K562 (cell line): ENCODE measurements around the gene DNER. TPM values are rescaled to one million over a fixed set of nuclear protein-coding genes. Genes with fewer than 3 reads are reported as not detected.

Source experiments
- ATAC-seq: fragments of 200-7000 bp; cut with Tn5 transposase; 3 replicates; pipeline ENCODE4 v1.9.1; 2020; ENCODE audit warnings: moderate library complexity
- BruUV-seq: library from RNA; stranded (reverse); fragments of 400-500 nt; replicated peaks from 2 replicates; lab custom pipeline; 2021; lab: Mats Ljungman, UMichigan
- CTCF ChIA-PET: fragments of 300-600 bp; formaldehyde crosslinking; extraction: SDS; loops from one replicate; lab custom pipeline; 2021; ENCODE audit warnings: low intra/inter-chr PET ratio; lab: Yijun Ruan, JAX
- POLR2A ChIA-PET: fragments of 300-600, 350-650 bp; sonication (Branson Sonifier 250); formaldehyde crosslinking; extraction: SDS; loops from one replicate; lab custom pipeline; 2021; ENCODE audit warnings: antibody characterized with exemption, inconsistent platforms; lab: Yijun Ruan, JAX
- DNase-seq, 4 experiments: peaks; one replicate each; pipeline versions ENCODE4 v3.0.0 to v3.0.0-alpha.2; 2011 to 2018; ENCODE audit warnings: low spot score in 3 of 4, mixed read lengths in 3 of 4; ENCODE audit errors: extremely low read depth in 1 of 4
- FAIRE-seq: peaks from 2 replicates; lab custom pipeline; 2011; peaks lifted over from hg19 to GRCh38; lab: Jason Lieb, UNC
- H2AFZ ChIP-seq: 2 replicates; pipeline ENCODE4 v1.6.0; 2011; ENCODE audit warnings: low read depth, low read length, control low read depth, inconsistent platforms
- H3K27ac ChIP-seq: fragments of 200-600 bp; 3 replicates; pipeline ENCODE4 v1.8.0; 2011; ENCODE audit warnings: low read depth, mild to moderate bottlenecking, control low read depth, inconsistent platforms, low read length, moderate library complexity, mixed read lengths; ENCODE audit errors: extremely low read depth
- H3K27me3 ChIP-seq, 2 experiments: fragments of 300-600 bp in 1 of 2; 2 replicates in 1 of 2; 3 replicates in 1 of 2; pipeline versions ENCODE4 v1.6.0 to v1.8.0; 2011; ENCODE audit warnings: inconsistent platforms in 2 of 2, low read length in 2 of 2, mild to moderate bottlenecking in 1 of 2, mixed read lengths in 1 of 2, moderate library complexity in 1 of 2; ENCODE audit not compliant: control insufficient read depth in 2 of 2, insufficient read depth in 2 of 2
- H3K36me3 ChIP-seq: fragments of 300-600 bp; 3 replicates; pipeline ENCODE4 v1.8.0; 2011; ENCODE audit warnings: mild to moderate bottlenecking, low read length, inconsistent platforms; ENCODE audit not compliant: control insufficient read depth, insufficient read depth
- H3K4me1 ChIP-seq, 2 experiments: fragments of 200-600 bp in 1 of 2; replicated peaks in 1 of 2; 2 replicates in 1 of 2; 3 replicates in 1 of 2; pipeline versions ENCODE4 v1.5.1 to v1.8.0; 2011; ENCODE audit warnings: inconsistent platforms in 2 of 2, low read length in 2 of 2, mild to moderate bottlenecking in 1 of 2, mixed read lengths in 1 of 2, moderate library complexity in 1 of 2; ENCODE audit not compliant: control insufficient read depth in 2 of 2, insufficient read depth in 2 of 2
- H3K4me2 ChIP-seq: 2 replicates; pipeline ENCODE4 v1.6.1; 2011; ENCODE audit warnings: low read length, control low read depth, inconsistent platforms, mixed read lengths; ENCODE audit not compliant: insufficient read depth
- H3K4me3 ChIP-seq: fragments of 200-600 bp; sonication (generic), shearing (Covaris generic); 2 replicates; pipeline ENCODE4 v1.5.1; 2016; ENCODE audit warnings: control low read depth, inconsistent platforms
- H3K79me2 ChIP-seq: fragments of 200-600 bp; 3 replicates; pipeline ENCODE4 v1.8.0; 2011; ENCODE audit warnings: low read length, inconsistent platforms; ENCODE audit not compliant: control insufficient read depth, insufficient read depth
- H3K9ac ChIP-seq, 2 experiments: 2 replicates each; pipeline versions ENCODE4 v1.6.0 to v1.6.1; 2011; ENCODE audit warnings: low read depth in 2 of 2, low read length in 2 of 2, control low read depth in 1 of 2, inconsistent platforms in 1 of 2, mild to moderate bottlenecking in 1 of 2, mixed read lengths in 1 of 2; ENCODE audit not compliant: insufficient read depth in 1 of 2
- H3K9me1 ChIP-seq: one replicate; pipeline ENCODE4 v1.6.0; 2011; ENCODE audit warnings: inconsistent platforms, mild to moderate bottlenecking, low read length, moderate library complexity; ENCODE audit not compliant: control insufficient read depth, insufficient read depth
- H3K9me3 ChIP-seq: replicated peaks from 2 replicates; pipeline ENCODE4 v1.5.1; 2011; ENCODE audit warnings: low read depth, low read length, inconsistent platforms; ENCODE audit not compliant: control insufficient read depth, insufficient read depth
- H4K20me1 ChIP-seq: replicated peaks from 2 replicates; pipeline ENCODE4 v1.6.1; 2011; ENCODE audit warnings: low read length, inconsistent platforms, mixed read lengths; ENCODE audit not compliant: control insufficient read depth, insufficient read depth
- BRD9 ChIP-seq: fragments of 450-650 bp; IDR thresholded peaks from 2 replicates; pipeline ENCODE4 v1.6.1; 2018; ENCODE audit warnings: low read depth; ENCODE audit not compliant: partially characterized antibody
- TAF9B ChIP-seq: fragments of 450-650 bp; IDR thresholded peaks from 2 replicates; pipeline ENCODE4 v1.6.1; 2018; ENCODE audit warnings: mild to moderate bottlenecking; ENCODE audit not compliant: partially characterized antibody
- ZNF133 ChIP-seq: fragments of 250-450 bp; sonication (Bioruptor Pico); IDR thresholded peaks from 2 replicates; pipeline ENCODE4 v1.4.0; 2020; ENCODE audit warnings: mild to moderate bottlenecking
- ZNF444 ChIP-seq: fragments of 250-450 bp; sonication (Bioruptor Pico); IDR thresholded peaks from 2 replicates; pipeline ENCODE4 v1.4.0; 2020; ENCODE audit warnings: mild to moderate bottlenecking, moderate library complexity
- WGBS: fragments of 100-300 bp; shearing (Covaris generic); methylation state at CpG from one replicate; pipeline ENCODE4 v1.1.6; 2016; ENCODE audit warnings: low coverage, mixed read lengths; ENCODE audit not compliant: insufficient coverage; ENCODE audit errors: missing lambda C conversion rate; 5-methylcytosine and 5-hydroxymethylcytosine counted together
- in situ Hi-C: fragments of 300-500 bp; cut with MboI; formaldehyde crosslinking; loops from 4 replicates; pipeline ENCODE4 v1.15.0; 2018; ENCODE audit warnings: inconsistent platforms, mixed read lengths
- intact Hi-C: fragments of 100-400 bp; cut with micrococcal nuclease; formaldehyde crosslinking; loops from 2 replicates; pipeline ENCODE4 v1.14.2; 2022
- polyA plus RNA-seq, 8 experiments: library from polyadenylated mRNA; depleted of rRNA in 4 of 8; stranded (reverse) in 5 of 8; unstranded in 3 of 8; fragments of >200 nt; fragmentation: Nextera tagmentation in 2 of 8; fragmentation: Illumina TruSeq in 1 of 8; extraction: Ambion mirVana in 2 of 8; extraction: Trizol in 1 of 8; gene quantifications; 2 replicates each; pipeline versions ENCODE4 v1.2.1 to v1.2.3, GENCODE V29; 2011 to 2014; ENCODE audit warnings: inconsistent platforms in 1 of 8, missing spikeins in 1 of 8
- total RNA-seq, 7 experiments: library from RNA; depleted of rRNA in 6 of 7; stranded (reverse); fragments of >200 nt in 6 of 7; fragmentation: Illumina TruSeq in 2 of 7; extraction: Trizol in 2 of 7; gene quantifications; 2 replicates each; pipeline versions ENCODE4 v1.2.1 to v1.2.3, GENCODE V29; 2011 to 2021; ENCODE audit warnings: low replicate concordance in 1 of 7
- TF ChIP-seq, protein P1 (sequence below), 3 experiments: fragments of 200-800 bp in 1 of 3; sonication (Bioruptor generic) in 1 of 3; sonication (generic) in 1 of 3; formaldehyde crosslinking in 1 of 3; IDR thresholded peaks; 2 replicates each; pipeline versions ENCODE4 v1.6.1 to v1.8.0; 2016 to 2022; ENCODE audit warnings: mild to moderate bottlenecking in 2 of 3, missing compliant biosample characterization in 2 of 3, missing genetic modification characterization in 2 of 3, missing genetic modification reagents in 1 of 3
- TF ChIP-seq, protein P2 (sequence below): sonication (generic); formaldehyde crosslinking; IDR thresholded peaks from 2 replicates; pipeline ENCODE4 v1.8.1; 2022; ENCODE audit warnings: missing genetic modification reagents
- TF ChIP-seq, protein P3 (sequence below): conservative IDR thresholded peaks from 2 replicates; pipeline ENCODE4 v1.6.1; 2011; ENCODE audit warnings: low read depth, mild to moderate bottlenecking, low read length; ENCODE audit not compliant: control insufficient read depth
- TF ChIP-seq, protein P4 (sequence below): fragments of 250-450 bp; sonication (Bioruptor Pico); IDR thresholded peaks from 2 replicates; pipeline ENCODE4 v1.5.0; 2021

The DNER gene
- total and polyA plus RNA-seq, 9 of the 15 experiments (the other 6 are each of a cell fraction or from before 2014, with no cell fraction given), result not detected

DNA sequence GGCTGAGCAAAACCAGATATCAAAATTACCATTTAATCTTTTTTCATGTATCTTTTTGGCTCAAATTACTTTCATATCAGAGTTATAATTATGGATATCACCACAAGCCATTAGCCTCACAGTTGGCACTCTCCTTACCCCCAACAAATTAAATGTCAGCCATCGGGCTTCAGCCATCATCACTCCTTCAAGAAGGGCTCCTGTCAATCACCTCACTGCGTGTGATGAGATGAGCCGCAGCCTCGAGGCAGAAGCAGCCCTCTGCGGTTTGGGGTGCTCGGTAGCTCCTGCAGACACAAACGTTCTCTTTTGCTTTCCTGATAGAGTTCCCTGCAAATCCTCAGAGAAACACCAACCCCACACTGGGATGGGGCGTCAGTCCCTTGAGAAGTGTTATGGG lies 94.1 kb downstream of the DNER start:
- Histone ChIP-seq H4K20me1 (no peaks in the 10 kb centered on the region), H2AFZ (no peak overlapping the region), H3K4me1 (no peaks in the 10 kb centered on the region), H3K9me3 (no peaks in the 10 kb centered on the region), H3K9ac (no peak overlapping the region), H3K4me3 (no peak overlapping the region), H3K9me1 (no peaks in the 10 kb centered on the region), H3K27me3 (no peaks in the 10 kb centered on the region), H3K36me3 (no peaks in the 10 kb centered on the region), H3K27ac (no peak overlapping the region), H3K4me2 (no peak overlapping the region), H3K79me2 (no peaks in the 10 kb centered on the region)
- no peak for TF ChIP-seq ZNF133 (CRISPR knock-in tag)
- TF ChIP-seq TAF9B, result no peak
- TF ChIP-seq, protein P1, sequence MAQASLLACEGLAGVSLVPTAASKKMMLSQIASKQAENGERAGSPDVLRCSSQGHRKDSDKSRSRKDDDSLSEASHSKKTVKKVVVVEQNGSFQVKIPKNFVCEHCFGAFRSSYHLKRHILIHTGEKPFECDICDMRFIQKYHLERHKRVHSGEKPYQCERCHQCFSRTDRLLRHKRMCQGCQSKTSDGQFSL (CRISPR knock-in tag; IDR thresholded peaks at IDR 0.05), result no peak
- TF ChIP-seq, protein P1 (tag; IDR thresholded peaks at IDR 0.05), result no peak
- TF ChIP-seq, protein P2, sequence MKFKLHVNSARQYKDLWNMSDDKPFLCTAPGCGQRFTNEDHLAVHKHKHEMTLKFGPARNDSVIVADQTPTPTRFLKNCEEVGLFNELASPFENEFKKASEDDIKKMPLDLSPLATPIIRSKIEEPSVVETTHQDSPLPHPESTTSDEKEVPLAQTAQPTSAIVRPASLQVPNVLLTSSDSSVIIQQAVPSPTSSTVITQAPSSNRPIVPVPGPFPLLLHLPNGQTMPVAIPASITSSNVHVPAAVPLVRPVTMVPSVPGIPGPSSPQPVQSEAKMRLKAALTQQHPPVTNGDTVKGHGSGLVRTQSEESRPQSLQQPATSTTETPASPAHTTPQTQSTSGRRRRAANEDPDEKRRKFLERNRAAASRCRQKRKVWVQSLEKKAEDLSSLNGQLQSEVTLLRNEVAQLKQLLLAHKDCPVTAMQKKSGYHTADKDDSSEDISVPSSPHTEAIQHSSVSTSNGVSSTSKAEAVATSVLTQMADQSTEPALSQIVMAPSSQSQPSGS (CRISPR knock-in tag), result no peak
- TF ChIP-seq, protein P3, sequence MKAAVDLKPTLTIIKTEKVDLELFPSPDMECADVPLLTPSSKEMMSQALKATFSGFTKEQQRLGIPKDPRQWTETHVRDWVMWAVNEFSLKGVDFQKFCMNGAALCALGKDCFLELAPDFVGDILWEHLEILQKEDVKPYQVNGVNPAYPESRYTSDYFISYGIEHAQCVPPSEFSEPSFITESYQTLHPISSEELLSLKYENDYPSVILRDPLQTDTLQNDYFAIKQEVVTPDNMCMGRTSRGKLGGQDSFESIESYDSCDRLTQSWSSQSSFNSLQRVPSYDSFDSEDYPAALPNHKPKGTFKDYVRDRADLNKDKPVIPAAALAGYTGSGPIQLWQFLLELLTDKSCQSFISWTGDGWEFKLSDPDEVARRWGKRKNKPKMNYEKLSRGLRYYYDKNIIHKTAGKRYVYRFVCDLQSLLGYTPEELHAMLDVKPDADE, result no peak
- TF ChIP-seq, protein P4, sequence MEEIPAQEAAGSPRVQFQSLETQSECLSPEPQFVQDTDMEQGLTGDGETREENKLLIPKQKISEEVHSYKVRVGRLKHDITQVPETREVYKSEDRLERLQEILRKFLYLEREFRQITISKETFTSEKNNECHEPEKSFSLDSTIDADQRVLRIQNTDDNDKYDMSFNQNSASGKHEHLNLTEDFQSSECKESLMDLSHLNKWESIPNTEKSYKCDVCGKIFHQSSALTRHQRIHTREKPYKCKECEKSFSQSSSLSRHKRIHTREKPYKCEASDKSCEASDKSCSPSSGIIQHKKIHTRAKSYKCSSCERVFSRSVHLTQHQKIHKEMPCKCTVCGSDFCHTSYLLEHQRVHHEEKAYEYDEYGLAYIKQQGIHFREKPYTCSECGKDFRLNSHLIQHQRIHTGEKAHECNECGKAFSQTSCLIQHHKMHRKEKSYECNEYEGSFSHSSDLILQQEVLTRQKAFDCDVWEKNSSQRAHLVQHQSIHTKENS, result no peak
- no peak for TF ChIP-seq ZNF444 (CRISPR knock-in tag)
- no peak for TF ChIP-seq BRD9
- BruUV-seq, result no TSS peak
- POLR2A ChIA-PET, result no interaction called here
- in situ Hi-C loops (no loop called here), intact Hi-C loops (no loop called here)
- 2% methylated on average over 6 of the region's 8 CpGs for WGBS
- FAIRE-seq (no peak), DNase-seq (no peak), ATAC-seq (no peak)
- CTCF ChIA-PET, result no interaction called here
